K562 (cell line): ENCODE data around the gene HEPACAM. TPM values are rescaled to one million over a fixed set of nuclear protein-coding genes. Genes with fewer than 3 reads are reported as not detected.

Source experiments
- CGGBP1 ChIP-seq: fragments of 250-450 bp; sonication (Bioruptor Pico); IDR thresholded peaks from 2 replicates; pipeline ENCODE4 v1.9.0; 2021; ENCODE audit warnings: mild to moderate bottlenecking
- CREB1 ChIP-seq, 2 experiments: sonication (generic) in 1 of 2; formaldehyde crosslinking in 1 of 2; IDR thresholded peaks; 2 replicates each; pipeline versions ENCODE4 v1.6.1 to v1.8.0; 2012 to 2022; ENCODE audit warnings: inconsistent platforms in 1 of 2, mild to moderate bottlenecking in 1 of 2, missing genetic modification reagents in 1 of 2, moderate library complexity in 1 of 2
- CREM ChIP-seq: IDR thresholded peaks from 2 replicates; pipeline ENCODE4 v1.6.1; 2014; ENCODE audit warnings: antibody characterized with exemption, low read depth
- EZH2 ChIP-seq: IDR thresholded peaks from 2 replicates; pipeline ENCODE4 v1.6.1; 2012; ENCODE audit warnings: low read depth, mild to moderate bottlenecking, inconsistent platforms, low read length, borderline replicate concordance
- GTF2E2 ChIP-seq: fragments of 200-800 bp; sonication (Bioruptor generic); IDR thresholded peaks from 2 replicates; pipeline ENCODE4 v1.6.1; 2016; ENCODE audit warnings: missing genetic modification characterization, missing compliant biosample characterization
- NRF1 ChIP-seq, 2 experiments: fragments of 450-650 bp; IDR thresholded peaks in 1 of 2; conservative IDR thresholded peaks in 1 of 2; 2 replicates each; pipeline ENCODE4 v1.6.1; 2014; ENCODE audit warnings: mild to moderate bottlenecking in 2 of 2
- RFX1 ChIP-seq: fragments of 450-650 bp; IDR thresholded peaks from 2 replicates; pipeline ENCODE4 v1.6.1; 2016; ENCODE audit warnings: mild to moderate bottlenecking, moderate library complexity
- TAF15 ChIP-seq: fragments of 200-400 bp; formaldehyde crosslinking; IDR thresholded peaks from 2 replicates; pipeline ENCODE4 v1.6.1; 2017; ENCODE audit warnings: mild to moderate bottlenecking, low read depth, low read length, moderate library complexity
- THRA ChIP-seq: fragments of 450-650 bp; IDR thresholded peaks from 2 replicates; pipeline ENCODE4 v1.6.1; 2017; ENCODE audit warnings: mild to moderate bottlenecking, moderate library complexity
- TSC22D4 ChIP-seq: fragments of 450-650 bp; IDR thresholded peaks from 2 replicates; pipeline ENCODE4 v1.6.1; 2016; ENCODE audit warnings: missing genetic modification characterization, missing biosample characterization, control low read depth
- VEZF1 ChIP-seq: fragments of 200-800 bp; sonication (Bioruptor generic); IDR thresholded peaks from 2 replicates; pipeline ENCODE4 v1.6.1; 2017; ENCODE audit warnings: missing genetic modification characterization, missing compliant biosample characterization
- ZNF311 ChIP-seq: fragments of 250-450 bp; sonication (Bioruptor Pico); IDR thresholded peaks from 2 replicates; pipeline ENCODE4 v1.4.0; 2020; ENCODE audit warnings: mild to moderate bottlenecking, moderate library complexity
- ZNF592 ChIP-seq: fragments of 450-650 bp; IDR thresholded peaks from 2 replicates; pipeline ENCODE4 v1.6.1; 2017; ENCODE audit warnings: antibody characterized with exemption, mild to moderate bottlenecking
- ZNF644 ChIP-seq: fragments of 200-800 bp; sonication (Bioruptor generic); IDR thresholded peaks from 2 replicates; pipeline ENCODE4 v1.6.1; 2016; ENCODE audit warnings: low read depth, missing genetic modification characterization, missing compliant biosample characterization
- polyA plus RNA-seq, 8 experiments: library from polyadenylated mRNA; depleted of rRNA in 4 of 8; stranded (reverse) in 5 of 8; unstranded in 3 of 8; fragments of >200 nt; fragmentation: Nextera tagmentation in 2 of 8; fragmentation: Illumina TruSeq in 1 of 8; extraction: Ambion mirVana in 2 of 8; extraction: Trizol in 1 of 8; gene quantifications; 2 replicates each; pipeline versions ENCODE4 v1.2.1 to v1.2.3, GENCODE V29; 2011 to 2014; ENCODE audit warnings: inconsistent platforms in 1 of 8, missing spikeins in 1 of 8
- total RNA-seq, 7 experiments: library from RNA; depleted of rRNA in 6 of 7; stranded (reverse); fragments of >200 nt in 6 of 7; fragmentation: Illumina TruSeq in 2 of 7; extraction: Trizol in 2 of 7; gene quantifications; 2 replicates each; pipeline versions ENCODE4 v1.2.1 to v1.2.3, GENCODE V29; 2011 to 2021; ENCODE audit warnings: low replicate concordance in 1 of 7
- TF ChIP-seq, protein P1 (sequence below): fragments of 200-400 bp; formaldehyde crosslinking; IDR thresholded peaks from 2 replicates; pipeline ENCODE4 v1.6.1; 2017; ENCODE audit warnings: mild to moderate bottlenecking, low read depth, low read length, moderate library complexity

Gene HEPACAM
- total and polyA plus RNA-seq, 9 of the 15 experiments (the other 6 are each of a cell fraction or from before 2014, with no cell fraction given), result not detected

DNA sequence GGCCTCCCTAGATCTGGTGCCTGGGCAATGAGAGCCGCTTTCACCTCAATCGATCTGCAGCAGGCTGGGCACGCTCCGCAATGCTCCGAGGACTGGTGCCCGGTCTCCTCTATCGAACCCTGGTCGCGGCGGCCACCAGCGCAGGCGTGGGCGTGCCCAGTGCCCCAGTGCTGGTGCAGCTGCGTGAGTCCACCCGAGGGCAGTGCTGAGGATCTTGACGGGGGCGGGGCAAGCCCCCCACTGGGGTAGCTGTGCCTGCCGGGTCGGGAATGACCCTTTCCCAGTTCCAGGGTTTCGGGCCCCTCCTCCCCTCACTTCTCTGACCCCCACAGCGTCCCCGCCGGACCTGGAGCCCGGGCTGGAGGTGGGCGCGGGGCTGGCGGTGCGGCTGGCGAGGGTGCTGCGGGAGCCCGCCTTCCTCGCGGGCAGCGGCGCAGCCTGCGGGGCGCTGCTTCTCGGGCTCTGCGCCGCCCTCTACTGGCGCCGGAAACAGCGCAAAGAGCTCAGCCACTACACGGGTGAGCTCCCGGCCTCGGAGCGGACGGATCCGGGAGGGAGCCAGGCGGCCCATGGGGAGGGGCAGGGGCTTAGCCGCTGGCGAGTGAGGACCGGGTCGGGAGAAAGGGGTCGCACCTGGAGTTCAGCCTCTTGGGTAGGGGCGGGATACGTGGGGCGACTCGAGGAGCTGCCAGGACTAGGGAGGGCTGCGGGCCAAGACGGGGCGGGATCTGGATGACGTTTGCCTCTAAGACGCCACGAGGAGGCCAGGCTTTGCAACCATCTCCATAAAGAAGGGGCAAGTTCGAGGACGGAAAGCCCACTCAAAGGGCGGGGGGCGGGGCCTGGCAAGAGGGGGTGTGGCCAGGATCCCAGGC, 59.7 kb downstream of the HEPACAM start (continued):
- TF ChIP-seq ZNF592 (no peak), CGGBP1 (CRISPR knock-in tag) (no peak), EZH2 (no peak), TSC22D4 (tag) (no peak), RFX1 (no peak), GTF2E2 (tag) (no peak), CREB1 (IDR thresholded peaks at IDR 0.05) (no peak), CREB1 (CRISPR knock-in tag; IDR thresholded peaks at IDR 0.05) (peak; percentile 63), THRA (no peak), ZNF644 (tag) (no peak), NRF1 (conservative IDR thresholded peaks at IDR 0.05 in 1 of 2, IDR thresholded peaks at IDR 0.05 in 1 of 2) (peak; percentile 80 to 81), VEZF1 (CRISPR knock-in tag) (peak; percentile 82), TAF15 (no peak), ZNF311 (CRISPR knock-in tag) (no peak), CREM (0 out of 2 replicates have a peak, but pooled peaks have one; percentile 65)
- TF ChIP-seq, protein P1, sequence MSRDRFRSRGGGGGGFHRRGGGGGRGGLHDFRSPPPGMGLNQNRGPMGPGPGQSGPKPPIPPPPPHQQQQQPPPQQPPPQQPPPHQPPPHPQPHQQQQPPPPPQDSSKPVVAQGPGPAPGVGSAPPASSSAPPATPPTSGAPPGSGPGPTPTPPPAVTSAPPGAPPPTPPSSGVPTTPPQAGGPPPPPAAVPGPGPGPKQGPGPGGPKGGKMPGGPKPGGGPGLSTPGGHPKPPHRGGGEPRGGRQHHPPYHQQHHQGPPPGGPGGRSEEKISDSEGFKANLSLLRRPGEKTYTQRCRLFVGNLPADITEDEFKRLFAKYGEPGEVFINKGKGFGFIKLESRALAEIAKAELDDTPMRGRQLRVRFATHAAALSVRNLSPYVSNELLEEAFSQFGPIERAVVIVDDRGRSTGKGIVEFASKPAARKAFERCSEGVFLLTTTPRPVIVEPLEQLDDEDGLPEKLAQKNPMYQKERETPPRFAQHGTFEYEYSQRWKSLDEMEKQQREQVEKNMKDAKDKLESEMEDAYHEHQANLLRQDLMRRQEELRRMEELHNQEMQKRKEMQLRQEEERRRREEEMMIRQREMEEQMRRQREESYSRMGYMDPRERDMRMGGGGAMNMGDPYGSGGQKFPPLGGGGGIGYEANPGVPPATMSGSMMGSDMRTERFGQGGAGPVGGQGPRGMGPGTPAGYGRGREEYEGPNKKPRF, result no peak
